Tibial artery (tissue), 4 donors: ENCODE results near the gene SLC22A17.

ENCODE experiments used
- DNase-seq, 2 donors: peaks; one replicate each; pipeline ENCODE4 v3.0.0-alpha.2; 2019
- H3K27ac ChIP-seq, 2 donors: fragments of 200-600 bp; sonication (generic) in 1 of 2; 1 replicate in 1 of 2; 2 replicates in 1 of 2; pipeline ENCODE4 v1.5.1; 2018 to 2019; ENCODE audit warnings: mild to moderate bottlenecking in 1 of 2
- H3K27me3 ChIP-seq, 2 donors: fragments of 200-600 bp; sonication (generic) in 1 of 2; one replicate each; pipeline versions ENCODE4 v1.5.1 to v1.6.0; 2016 to 2019
- H3K36me3 ChIP-seq, 3 donors: fragments of 200-600 bp; sonication (generic) in 2 of 3; one replicate each; pipeline ENCODE4 v1.5.1; 2016 to 2019; ENCODE audit warnings: mild to moderate bottlenecking in 2 of 3
- H3K4me1 ChIP-seq, 4 donors: fragments of 200-600 bp; sonication (generic) in 2 of 4; 1 replicate in 3 of 4; 2 replicates in 1 of 4; pipeline ENCODE4 v1.5.1; 2016 to 2019
- H3K4me3 ChIP-seq, 2 donors: fragments of 200-600 bp; sonication (generic) in 1 of 2; 1 replicate in 1 of 2; 2 replicates in 1 of 2; pipeline ENCODE4 v1.5.1; 2018 to 2019; ENCODE audit warnings: mild to moderate bottlenecking in 2 of 2
- H3K9me3 ChIP-seq, 3 donors: fragments of 200-600 bp; sonication (generic) in 1 of 3; one replicate each; pipeline ENCODE4 v1.5.1; 2016 to 2019
- CTCF ChIP-seq, 2 experiments: fragments of 200-600 bp in 1 of 2; fragments of 450-650 bp in 1 of 2; IDR thresholded peaks; one replicate each; pipeline ENCODE4 v1.5.1; 2017 to 2019; ENCODE audit warnings: antibody characterized with exemption in 2 of 2, mild to moderate bottlenecking in 1 of 2, moderate library complexity in 1 of 2
- intact Hi-C: fragments of 100-400 bp; cut with DNase I; formaldehyde crosslinking; loops from one replicate; pipeline ENCODE4 v1.15.0; 2023; ENCODE audit warnings: low total_unique reads

SLC22A17 gene

GRCh38 chr14:23364164-23365035 is 11.7 kb upstream of the SLC22A17 start:
- peak; percentile 78 to 88 for DNase-seq
- H3K4me1 ChIP-seq, result peaks cover 0 to 58% (median 21%) of the 10 kb centered on the region in 4 donors

GRCh38 chr14:23362200-23362599 is 9.5 kb upstream of the SLC22A17 start:
- Histone ChIP-seq H3K27ac (peak overlapping the region in 1 of 2 donors; percentile 6), H3K9me3 (no peaks in the 10 kb centered on the region), H3K27me3 (no peaks in the 10 kb centered on the region), H3K4me1 (peaks cover 0 to 60% (median 21%) of the 10 kb centered on the region in 4 donors), H3K4me3 (no peak overlapping the region), H3K36me3 (peaks cover 9 to 38% (median 10%) of the 10 kb centered on the region in 3 donors)
- DNase-seq, result no peak
- TF ChIP-seq CTCF (IDR thresholded peaks at IDR 0.05), result no peak
- intact Hi-C loops, result no loop called here

More at GRCh38 chr14:23364164-23365035, 11.7 kb upstream of the SLC22A17 start:
- H3K27me3 ChIP-seq, result no peaks in the 10 kb centered on the region
- intact Hi-C loops, result loop anchor here (5.0 kb wide), 1 partner anchor 42 kb away; the partner anchor contains the start of gene PABPN1
- peak overlapping the region; percentile 70 to 71 for H3K4me3 ChIP-seq
- H3K27ac ChIP-seq, result peak overlapping the region; percentile 98 to 100
- H3K9me3 ChIP-seq, result no peaks in the 10 kb centered on the region
- TF ChIP-seq CTCF (IDR thresholded peaks at IDR 0.05), result no peak
- H3K36me3 ChIP-seq, result peaks cover 8 to 16% (median 10%) of the 10 kb centered on the region in 3 donors

GRCh38 chr14:23361763-23362162 is 9.1 kb upstream of the SLC22A17 start:
- Histone ChIP-seq H3K27ac (peak overlapping the region in 1 of 2 donors; percentile 6), H3K27me3 (no peaks in the 10 kb centered on the region), H3K4me3 (no peak overlapping the region), H3K36me3 (peaks cover 9 to 42% (median 10%) of the 10 kb centered on the region in 3 donors), H3K4me1 (peaks cover 0 to 56% (median 18%) of the 10 kb centered on the region in 4 donors), H3K9me3 (no peaks in the 10 kb centered on the region)
- DNase-seq, result no peak
- TF ChIP-seq CTCF (IDR thresholded peaks at IDR 0.05), result no peak
- intact Hi-C loops, result no loop called here

- Histone ChIP-seq H3K27ac (no peak overlapping the region), H3K4me3 (no peak overlapping the region), H3K4me1 (peaks cover 0 to 52% (median 16%) of the 10 kb centered on the region in 4 donors), H3K9me3 (no peaks in the 10 kb centered on the region), H3K27me3 (no peaks in the 10 kb centered on the region), H3K36me3 (peaks cover 9 to 46% (median 10%) of the 10 kb centered on the region in 3 donors)
- no peak for TF ChIP-seq CTCF (IDR thresholded peaks at IDR 0.05)
- DNase-seq, result peak in 1 of 2 donors; percentile 53
- intact Hi-C loops, result no loop called here
Measured at GRCh38 chr14:23361320-23361719, 8.6 kb upstream of the SLC22A17 start.

GRCh38 chr14:23360496-23360895 is 7.8 kb upstream of the SLC22A17 start:
- intact Hi-C loops, result no loop called here
- no peak for DNase-seq
- peaks cover 9 to 54% (median 10%) of the 10 kb centered on the region in 3 donors for H3K36me3 ChIP-seq
- no peak overlapping the region for H3K4me3 ChIP-seq
- H3K27ac ChIP-seq, result no peak overlapping the region
- no peaks in the 10 kb centered on the region for H3K27me3 ChIP-seq
- H3K4me1 ChIP-seq, result peaks cover 0 to 49% (median 16%) of the 10 kb centered on the region in 4 donors
- H3K9me3 ChIP-seq, result no peaks in the 10 kb centered on the region
- TF ChIP-seq CTCF (IDR thresholded peaks at IDR 0.05), result no peak
